Measurements from ENCODE around the gene ZNF17.

- TF ChIP-seq CTCF (IDR thresholded peaks at IDR 0.05; ENCODE audit: borderline replicate concordance, extremely low read depth, low read length, poor library complexity, severe bottlenecking) (no peak), EZH2 (IDR thresholded peaks at IDR 0.05; ENCODE audit: borderline replicate concordance, low read depth, low read length, severe bottlenecking) (no peak)
Observed at GRCh38 chr19:57434386-57435061, 23.6 kb downstream of the ZNF17 start.
